Loucy (cell line): ENCODE measurements around the gene WDR1.
A peak's percentile ranks its signal among the peaks of the same experiment; 100 is the strongest.

ENCODE experiments used
- H2AFZ ChIP-seq: fragments of 200-600 bp; sonication (generic); 2 replicates; pipeline ENCODE4 v1.6.0; 2016; ENCODE audit warnings: antibody characterized with exemption, mild to moderate bottlenecking, low read length, moderate library complexity
- H3F3A ChIP-seq: fragments of 200-600 bp; 2 replicates; pipeline ENCODE4 v1.6.0; 2016; ENCODE audit warnings: antibody characterized with exemption, low read depth, mild to moderate bottlenecking
- H3K27me3 ChIP-seq: fragments of 200-600 bp; sonication (generic); 2 replicates; pipeline ENCODE4 v1.6.1; 2014; ENCODE audit warnings: low read length, mild to moderate bottlenecking; ENCODE audit not compliant: insufficient read depth, poor library complexity, severe bottlenecking
- H3K36me3 ChIP-seq: fragments of 200-600 bp; sonication (generic); 2 replicates; pipeline ENCODE4 v1.6.1; 2016; ENCODE audit warnings: low read length; ENCODE audit not compliant: insufficient read depth
- H3K4me1 ChIP-seq: fragments of 200-600 bp; sonication (generic); 2 replicates; pipeline ENCODE4 v1.5.1; 2014; ENCODE audit warnings: low read length, mild to moderate bottlenecking; ENCODE audit not compliant: insufficient read depth, poor library complexity, severe bottlenecking
- H3K4me2 ChIP-seq: fragments of 200-600 bp; sonication (generic); 2 replicates; pipeline ENCODE4 v1.6.0; 2014; ENCODE audit warnings: antibody characterized with exemption, low read length, low read depth, mild to moderate bottlenecking; ENCODE audit not compliant: poor library complexity, severe bottlenecking
- H3K4me3 ChIP-seq: fragments of 200-600 bp; sonication (generic); 2 replicates; pipeline ENCODE4 v1.5.1; 2014; ENCODE audit warnings: low read length, mild to moderate bottlenecking, mixed read lengths; ENCODE audit not compliant: poor library complexity, severe bottlenecking
- H3K79me2 ChIP-seq: fragments of 200-600 bp; sonication (generic); 2 replicates; pipeline ENCODE4 v1.6.1; 2014; ENCODE audit warnings: low read length; ENCODE audit not compliant: insufficient read depth
- H3K9ac ChIP-seq: fragments of 200-600 bp; sonication (generic); 2 replicates; pipeline ENCODE4 v1.6.0; 2014; ENCODE audit warnings: mild to moderate bottlenecking, low read depth, low read length, moderate library complexity; ENCODE audit not compliant: poor library complexity, severe bottlenecking
- H3K9me2 ChIP-seq: fragments of 200-600 bp; sonication (generic); replicated peaks from 2 replicates; pipeline ENCODE4 v1.6.1; 2016; ENCODE audit warnings: low read depth, low read length, mixed read lengths
- H3K9me3 ChIP-seq: fragments of 200-600 bp; sonication (generic); 2 replicates; pipeline ENCODE4 v1.6.1; 2014; ENCODE audit warnings: mild to moderate bottlenecking, antibody characterized with exemption, low read length, low read depth; ENCODE audit not compliant: insufficient read depth
- H4K20me1 ChIP-seq: fragments of 200-600 bp; sonication (generic); 2 replicates; pipeline ENCODE4 v1.6.0; 2014; ENCODE audit warnings: antibody characterized with exemption, low read length, mild to moderate bottlenecking; ENCODE audit not compliant: insufficient read depth, poor library complexity, severe bottlenecking
- EZH2phosphoT487 ChIP-seq: fragments of 200-600 bp; IDR thresholded peaks from 2 replicates; pipeline ENCODE4 v1.6.1; 2018; ENCODE audit warnings: antibody characterized with exemption, mild to moderate bottlenecking, moderate library complexity, borderline replicate concordance
- TF ChIP-seq, protein P1 (sequence below): fragments of 200-600 bp; sonication (generic); conservative IDR thresholded peaks from 2 replicates; pipeline ENCODE4 v1.5.1; 2014; ENCODE audit warnings: mild to moderate bottlenecking, antibody characterized with exemption, low read length

Gene WDR1

GRCh38 chr4:10104211-10104990 lies 12.2 kb downstream of the WDR1 start:
- peaks cover 68% of the 10 kb centered on the region for H3K36me3 ChIP-seq
- TF ChIP-seq, protein P1, sequence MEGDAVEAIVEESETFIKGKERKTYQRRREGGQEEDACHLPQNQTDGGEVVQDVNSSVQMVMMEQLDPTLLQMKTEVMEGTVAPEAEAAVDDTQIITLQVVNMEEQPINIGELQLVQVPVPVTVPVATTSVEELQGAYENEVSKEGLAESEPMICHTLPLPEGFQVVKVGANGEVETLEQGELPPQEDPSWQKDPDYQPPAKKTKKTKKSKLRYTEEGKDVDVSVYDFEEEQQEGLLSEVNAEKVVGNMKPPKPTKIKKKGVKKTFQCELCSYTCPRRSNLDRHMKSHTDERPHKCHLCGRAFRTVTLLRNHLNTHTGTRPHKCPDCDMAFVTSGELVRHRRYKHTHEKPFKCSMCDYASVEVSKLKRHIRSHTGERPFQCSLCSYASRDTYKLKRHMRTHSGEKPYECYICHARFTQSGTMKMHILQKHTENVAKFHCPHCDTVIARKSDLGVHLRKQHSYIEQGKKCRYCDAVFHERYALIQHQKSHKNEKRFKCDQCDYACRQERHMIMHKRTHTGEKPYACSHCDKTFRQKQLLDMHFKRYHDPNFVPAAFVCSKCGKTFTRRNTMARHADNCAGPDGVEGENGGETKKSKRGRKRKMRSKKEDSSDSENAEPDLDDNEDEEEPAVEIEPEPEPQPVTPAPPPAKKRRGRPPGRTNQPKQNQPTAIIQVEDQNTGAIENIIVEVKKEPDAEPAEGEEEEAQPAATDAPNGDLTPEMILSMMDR: no peak
- no peak for TF ChIP-seq EZH2phosphoT487
- H3K9me2 ChIP-seq: no peaks in the 10 kb centered on the region
- peaks cover 71% of the 10 kb centered on the region for H3K4me1 ChIP-seq
- H4K20me1 ChIP-seq: peaks cover 99% of the 10 kb centered on the region
- H2AFZ ChIP-seq: no peak overlapping the region
- no peaks in the 10 kb centered on the region for H3K9me3 ChIP-seq
- peaks cover 100% of the 10 kb centered on the region for H3K79me2 ChIP-seq
- H3K9ac ChIP-seq: peak overlapping the region; percentile 43
- peak overlapping the region; percentile 99 for H3K4me2 ChIP-seq
- no peaks in the 10 kb centered on the region for H3F3A ChIP-seq
- peak overlapping the region; percentile 92 for H3K4me3 ChIP-seq
- H3K27me3 ChIP-seq: no peaks in the 10 kb centered on the region

DNA sequence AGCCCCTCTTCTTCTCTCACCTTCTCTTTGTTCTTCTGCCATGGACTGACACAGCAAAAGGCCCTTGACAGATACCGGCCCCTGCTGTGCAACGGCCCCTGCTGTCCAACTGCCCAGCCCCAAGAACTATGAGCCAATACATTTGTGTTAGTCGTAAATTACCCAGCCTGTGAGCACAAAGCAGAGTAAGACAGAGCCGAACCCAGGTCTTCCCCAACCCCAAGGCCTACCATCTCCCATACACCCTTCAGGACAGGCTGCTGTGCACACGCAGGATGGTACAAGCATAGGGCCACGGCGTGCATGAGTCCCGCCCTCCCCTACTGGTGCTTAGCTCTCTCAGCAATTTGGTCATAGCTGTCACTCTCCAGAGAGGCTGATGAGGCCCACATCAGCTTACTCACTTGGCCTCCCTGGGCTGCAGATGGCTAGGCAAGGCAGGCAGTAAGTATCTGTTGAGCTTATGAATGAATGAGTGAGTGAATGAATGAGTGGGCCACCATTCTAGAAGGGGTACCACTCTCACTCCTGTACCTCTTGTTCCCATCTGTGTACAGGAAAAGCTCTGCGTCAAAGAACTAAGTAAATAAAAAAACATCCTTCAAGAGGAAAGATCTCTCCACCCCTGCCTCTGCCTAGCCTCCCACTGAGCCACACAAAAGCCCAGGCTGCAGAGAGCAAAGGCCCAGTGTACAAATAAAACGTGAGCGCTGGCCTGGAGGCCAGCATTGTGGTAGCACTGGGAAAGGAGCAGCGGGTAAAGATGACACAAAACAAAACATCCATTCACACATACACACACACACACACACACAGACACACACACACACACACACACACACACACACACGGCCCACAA lies 13.9 kb downstream of the WDR1 start:
- H3K27me3 ChIP-seq: no peaks in the 10 kb centered on the region
- H3K4me1 ChIP-seq: peaks cover 54% of the 10 kb centered on the region

GRCh38 chr4:10101671-10102473 lies 14.7 kb downstream of the WDR1 start:
- Histone ChIP-seq H3K4me1 (peaks cover 52% of the 10 kb centered on the region), H3K36me3 (peaks cover 78% of the 10 kb centered on the region), H2AFZ (no peak overlapping the region), H3K9ac (no peak overlapping the region), H3K9me3 (no peaks in the 10 kb centered on the region), H3F3A (no peaks in the 10 kb centered on the region), H3K27me3 (no peaks in the 10 kb centered on the region), H3K4me2 (no peak overlapping the region), H3K4me3 (no peak overlapping the region), H4K20me1 (peaks cover 95% of the 10 kb centered on the region), H3K79me2 (peaks cover 100% of the 10 kb centered on the region), H3K9me2 (no peaks in the 10 kb centered on the region)
- TF ChIP-seq, protein P1: no peak
- TF ChIP-seq EZH2phosphoT487: no peak

More for the DNA sequence above, 13.9 kb downstream of the WDR1 start:
- Histone ChIP-seq H3K79me2 (peaks cover 100% of the 10 kb centered on the region), H2AFZ (no peak overlapping the region), H3F3A (no peaks in the 10 kb centered on the region), H3K9me2 (no peaks in the 10 kb centered on the region), H3K4me3 (no peak overlapping the region), H3K36me3 (peaks cover 72% of the 10 kb centered on the region), H3K4me2 (no peak overlapping the region), H3K9me3 (no peaks in the 10 kb centered on the region), H4K20me1 (peaks cover 96% of the 10 kb centered on the region), H3K9ac (no peak overlapping the region)
- TF ChIP-seq, protein P1: no peak
- no peak for TF ChIP-seq EZH2phosphoT487
